Measurements from ENCODE around the gene EMP1.
"Not testable (repeated sequence)": the region's sequence is repeated elsewhere in the genome, so short reads cannot be mapped to it uniquely, and the experiment has no call there.

Gene EMP1

DNA sequence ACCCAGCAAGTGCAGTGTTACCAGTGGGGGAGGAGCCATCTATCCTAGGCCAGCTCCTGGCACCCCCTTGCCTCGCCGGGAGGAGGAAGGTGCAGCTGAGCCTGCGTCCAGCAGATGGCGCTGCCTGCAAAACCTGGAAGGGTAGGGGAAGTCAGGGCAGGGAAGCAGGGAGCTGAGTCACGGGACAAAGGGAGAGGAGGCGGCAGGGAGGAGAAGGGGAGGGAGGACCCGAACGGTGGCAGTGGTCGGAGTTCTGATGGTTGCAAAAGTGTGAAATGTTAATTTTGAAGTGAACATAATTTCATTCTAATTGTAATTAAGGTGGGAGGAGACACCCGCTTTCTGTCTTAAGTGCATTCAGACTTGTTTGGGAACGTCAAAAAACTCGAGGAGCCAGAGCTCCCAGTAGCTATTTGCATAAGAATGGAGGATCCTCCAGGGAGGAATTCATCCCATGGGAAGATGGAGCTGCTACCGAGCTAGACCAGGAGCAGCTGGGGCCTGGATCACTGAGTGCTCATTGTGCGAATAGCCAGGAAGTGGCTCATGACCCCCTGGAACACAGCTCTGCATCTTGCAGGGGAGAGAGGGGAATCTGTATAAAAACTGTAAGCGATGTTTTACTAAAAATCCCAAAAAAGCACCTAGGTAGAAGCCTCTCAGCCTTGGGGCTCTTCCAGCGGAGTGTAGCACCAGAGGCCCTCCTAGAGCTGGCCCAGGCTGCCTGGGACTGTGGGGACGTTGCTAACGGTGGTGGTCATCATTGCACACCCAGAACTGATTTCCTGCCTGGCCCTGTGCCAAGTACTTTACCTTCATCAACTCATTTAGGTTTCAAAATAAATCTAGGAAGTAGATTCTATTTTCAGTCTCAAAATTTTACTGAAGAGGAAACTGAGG, 59.5 kb downstream of the EMP1 start:
- DNase-seq (ENCODE audit: low spot score), result peak; percentile 89

DNA sequence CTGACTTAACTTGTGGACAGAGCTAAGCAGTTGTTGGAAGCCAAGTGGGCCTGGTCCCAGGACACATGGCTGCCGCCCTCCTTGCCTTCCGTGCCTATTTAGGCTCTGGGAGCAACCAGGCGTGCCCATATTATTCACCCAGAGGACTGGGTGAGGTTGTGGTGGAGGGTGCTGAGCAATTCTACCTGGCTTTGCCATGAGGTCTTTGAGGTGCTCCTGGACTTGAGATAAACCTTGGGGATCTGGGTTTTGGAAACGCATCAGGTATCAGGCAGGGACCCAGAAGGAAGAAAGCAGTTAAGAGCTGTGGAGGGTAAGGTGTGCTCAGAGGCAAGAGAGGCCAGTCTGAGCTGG, 60.1 kb downstream of the EMP1 start:
- DNase-seq (ENCODE audit: low spot score), result no peak

DNA sequence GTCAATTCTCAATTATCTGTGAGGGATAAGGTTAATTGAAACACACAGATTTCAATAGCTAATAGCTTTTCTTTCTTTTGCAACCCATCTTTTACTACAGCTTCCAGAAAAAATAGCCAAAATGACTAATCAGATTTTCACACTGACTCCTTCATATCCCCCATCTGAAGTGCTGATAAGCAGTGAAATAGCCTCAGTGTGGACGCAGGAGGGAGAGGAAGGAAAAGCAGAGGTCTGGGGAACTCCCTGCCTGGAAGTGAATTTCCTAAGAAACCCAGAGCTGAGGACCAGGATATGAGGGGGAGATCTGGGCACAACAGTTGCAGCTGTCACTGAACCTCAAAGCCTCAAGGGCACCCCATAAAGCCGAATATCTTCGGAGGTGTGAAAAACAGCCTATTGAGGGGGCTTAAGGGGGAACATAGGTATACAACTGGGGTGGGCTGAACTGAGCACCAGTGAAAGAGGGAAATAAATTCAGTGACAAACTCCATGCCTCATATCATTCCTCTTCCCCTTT, 60.9 kb downstream of the EMP1 start:
- DNase-seq (ENCODE audit: low spot score), result no peak

DNA sequence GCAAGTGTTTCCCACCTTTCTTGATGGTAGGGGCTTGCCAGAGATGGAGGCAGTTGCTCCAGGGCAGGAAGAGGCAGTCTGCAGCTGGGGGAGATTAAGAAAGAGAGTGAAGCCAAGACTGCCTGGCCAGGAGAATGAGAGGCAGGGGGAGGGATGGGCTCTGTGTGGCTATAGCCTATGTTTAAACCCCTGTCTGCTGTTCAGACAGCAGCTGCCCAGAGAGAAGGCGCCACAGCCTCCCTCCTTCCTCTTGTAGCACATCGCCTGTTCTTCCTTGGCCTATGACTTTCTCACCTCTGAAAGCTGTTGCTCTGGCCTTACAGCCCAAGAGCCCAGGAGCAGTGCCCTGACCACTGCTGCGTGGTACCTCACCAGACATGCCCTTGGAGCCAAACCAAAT, 61.7 kb downstream of the EMP1 start:
- DNase-seq (ENCODE audit: low spot score), result no peak

- no peak for DNase-seq (ENCODE audit: low spot score)
Observed at GRCh38 chr12:13258717-13259119, 62.2 kb downstream of the EMP1 start.

- not testable (repeated sequence) for DNase-seq (ENCODE audit: low spot score)
Observed at GRCh38 chr12:13259625-13260024, 63.1 kb downstream of the EMP1 start.

DNA sequence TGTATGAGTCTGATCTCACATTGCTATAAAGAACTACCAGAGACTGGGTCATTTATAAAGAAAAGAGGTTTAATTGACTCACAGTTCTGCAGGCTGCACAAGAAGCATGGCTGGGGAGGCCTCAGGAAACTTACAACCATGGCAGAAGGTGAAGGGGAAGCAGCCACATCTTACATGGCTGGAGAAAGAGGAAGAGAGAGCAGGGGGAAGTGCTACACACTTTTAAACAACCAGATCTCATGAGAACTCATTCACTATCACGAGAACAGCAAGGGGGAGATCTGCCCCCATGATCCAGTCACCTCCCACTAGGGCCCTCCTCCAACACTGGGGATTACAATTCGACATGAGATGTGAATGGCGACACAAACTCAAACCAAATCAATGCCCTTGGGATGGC, 71.3 kb downstream of the EMP1 start:
- not testable (repeated sequence) for DNase-seq (ENCODE audit: low spot score)

DNA sequence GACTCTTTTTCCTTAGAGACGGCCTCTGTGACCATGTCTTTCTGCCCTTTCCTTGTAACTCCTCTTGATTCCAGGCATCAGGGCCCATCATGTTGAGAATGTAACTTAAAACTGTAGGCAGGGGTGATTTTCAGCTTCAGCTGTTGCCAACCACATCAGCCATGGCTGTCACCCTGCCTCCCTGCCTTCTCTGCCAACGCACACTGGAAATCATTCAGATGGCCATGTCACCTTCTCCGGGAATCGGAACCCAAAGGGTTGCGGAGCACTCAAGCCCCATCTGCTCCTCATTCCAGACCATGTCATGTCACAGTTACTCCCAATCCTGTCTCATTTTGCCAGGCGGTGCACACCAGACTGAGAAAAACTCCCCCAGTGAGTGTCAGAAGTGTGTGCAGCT, 72.1 kb downstream of the EMP1 start:
- no peak for DNase-seq (ENCODE audit: low spot score)

Data from SK-N-DZ (cell line).